Psoas muscle (tissue), 8 donors: ENCODE data around the gene TULP4. TPM values are rescaled to one million over a fixed set of nuclear protein-coding genes. Genes with fewer than 3 reads are reported as not detected.

Source experiments
- ATAC-seq, 4 donors: fragments of 200-7000 bp; cut with Tn5 transposase; one replicate each; pipeline ENCODE4 v1.9.1; 2020; ENCODE audit warnings: moderate library complexity in 3 of 4, mild to moderate bottlenecking in 2 of 4
- DNase-seq, 2 donors: peaks; one replicate each; pipeline ENCODE4 v3.0.0-alpha.2; 2020
- H3K27ac ChIP-seq: fragments of 200-600 bp; one replicate; pipeline ENCODE4 v1.8.0; 2022
- H3K27me3 ChIP-seq, 3 donors: fragments of 200-600 bp in 1 of 3; one replicate each; pipeline versions ENCODE4 v1.6.1 to v1.8.0; 2013 to 2022; ENCODE audit warnings: low read length in 2 of 3, mild to moderate bottlenecking in 2 of 3, moderate library complexity in 1 of 3; ENCODE audit not compliant: insufficient read depth in 3 of 3
- H3K36me3 ChIP-seq, 2 donors: fragments of 200-600 bp in 1 of 2; one replicate each; pipeline versions ENCODE4 v1.6.1 to v1.8.0; 2013 to 2022; ENCODE audit warnings: low read depth in 1 of 2, mild to moderate bottlenecking in 1 of 2, moderate library complexity in 1 of 2; ENCODE audit not compliant: insufficient read depth in 1 of 2
- H3K4me1 ChIP-seq: fragments of 200-600 bp; one replicate; pipeline ENCODE4 v1.8.0; 2022
- H3K4me3 ChIP-seq: fragments of 200-600 bp; one replicate; pipeline ENCODE4 v1.8.0; 2022; ENCODE audit warnings: mild to moderate bottlenecking
- H3K9me3 ChIP-seq: fragments of 200-600 bp; one replicate; pipeline ENCODE4 v1.8.0; 2022
- WGBS, 3 donors: extraction: QIAGEN DNeasy Blood & Tissue Kit; methylation state at CpG; one replicate each; pipeline versions ENCODE4 v1.1.6 to v1.1.7; 2013; 5-methylcytosine and 5-hydroxymethylcytosine counted together
- intact Hi-C, 2 donors: fragments of 100-400 bp; cut with DNase I; formaldehyde crosslinking; loops; one replicate each; pipeline versions ENCODE4 v1.11.0 to v1.14.2; 2022
- polyA plus RNA-seq, 3 donors: library from polyadenylated mRNA; stranded (reverse); fragments of 200-250 nt; gene quantifications; one replicate each; pipeline ENCODE4 v1.2.3, GENCODE V29; 2013
- total RNA-seq, 4 donors: library from RNA; stranded (reverse); fragmentation: NEBNext Ultra II Directional in 2 of 4; extraction: Animal tissue kit (Norgen Biotek cat#: 25700) in 2 of 4; gene quantifications; one replicate each; pipeline versions ENCODE4 v1.2.1 to v1.2.4, GENCODE V29; 2021 to 2023
- TF ChIP-seq, protein P1 (sequence below): fragments of 200-600 bp; IDR thresholded peaks from one replicate; pipeline ENCODE4 v1.8.0; 2022; ENCODE audit warnings: antibody characterized with exemption
- donor health status: healthy with polysubstance abuse.
- donor health status: DM: no; HTN: no; CAD: no; lungs with moderate emphysema.
- donor health status: Bipolar disorder and iron deficiency.
- donor health status: healthy.
- donor health status: DM: yes; HTN: yes; CAD: no.
- donor health status: DM: no; HTN: no; CAD: no.
- donor health status: DM: no; HTN: no; CAD: no.
- donor health status: DM: yes; HTN: yes; CAD: no.

Gene TULP4
- total and polyA plus RNA-seq, 7 donors = 2.2 to 103 (median 63.2) TPM

- DNase-seq (no peak), ATAC-seq (no peak)
- Histone ChIP-seq H3K4me3 (no peak overlapping the region), H3K4me1 (no peaks in the 10 kb centered on the region), H3K27ac (no peak overlapping the region), H3K27me3 (no peaks in the 10 kb centered on the region), H3K9me3 (no peaks in the 10 kb centered on the region), H3K36me3 (peaks cover 4 to 42% of the 10 kb centered on the region in 2 donors)
- intact Hi-C loops = loop anchor here in 1 of 2 donors (10.0 kb wide), 1 partner anchor 280 kb away; no protein-coding TSS in a partner anchor
- TF ChIP-seq, protein P1, sequence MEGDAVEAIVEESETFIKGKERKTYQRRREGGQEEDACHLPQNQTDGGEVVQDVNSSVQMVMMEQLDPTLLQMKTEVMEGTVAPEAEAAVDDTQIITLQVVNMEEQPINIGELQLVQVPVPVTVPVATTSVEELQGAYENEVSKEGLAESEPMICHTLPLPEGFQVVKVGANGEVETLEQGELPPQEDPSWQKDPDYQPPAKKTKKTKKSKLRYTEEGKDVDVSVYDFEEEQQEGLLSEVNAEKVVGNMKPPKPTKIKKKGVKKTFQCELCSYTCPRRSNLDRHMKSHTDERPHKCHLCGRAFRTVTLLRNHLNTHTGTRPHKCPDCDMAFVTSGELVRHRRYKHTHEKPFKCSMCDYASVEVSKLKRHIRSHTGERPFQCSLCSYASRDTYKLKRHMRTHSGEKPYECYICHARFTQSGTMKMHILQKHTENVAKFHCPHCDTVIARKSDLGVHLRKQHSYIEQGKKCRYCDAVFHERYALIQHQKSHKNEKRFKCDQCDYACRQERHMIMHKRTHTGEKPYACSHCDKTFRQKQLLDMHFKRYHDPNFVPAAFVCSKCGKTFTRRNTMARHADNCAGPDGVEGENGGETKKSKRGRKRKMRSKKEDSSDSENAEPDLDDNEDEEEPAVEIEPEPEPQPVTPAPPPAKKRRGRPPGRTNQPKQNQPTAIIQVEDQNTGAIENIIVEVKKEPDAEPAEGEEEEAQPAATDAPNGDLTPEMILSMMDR = no peak
- WGBS, 3 donors = 81 to 91% (median 85%) methylated on average over 13 of the region's 13 CpGs
These were observed 192.9 kb downstream of the TULP4 start for GRCh38 chr6:158505194-158505593.

DNA sequence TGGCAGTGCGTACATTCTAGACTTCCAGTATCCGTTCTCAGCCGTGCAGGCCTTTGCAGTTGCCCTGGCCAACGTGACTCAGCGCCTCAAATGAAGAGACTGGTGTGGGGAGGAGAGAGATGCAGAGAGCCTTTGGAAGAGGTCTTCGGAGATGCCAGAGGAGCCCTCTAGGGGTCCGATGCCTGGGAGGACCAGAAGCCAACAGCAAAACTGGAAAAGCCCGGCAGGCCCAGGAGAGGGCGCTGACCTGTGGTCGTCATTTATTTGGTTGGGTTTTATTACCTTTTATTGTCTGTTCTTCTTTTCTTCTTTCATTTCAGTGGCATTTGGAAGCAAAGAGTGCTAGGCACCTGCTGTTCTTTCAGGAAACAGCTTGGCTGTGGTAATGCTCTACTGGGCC lies 194.3 kb downstream of the TULP4 start:
- intact Hi-C loops = loop anchor here in 1 of 2 donors (10.0 kb wide), 1 partner anchor 282 kb away; no protein-coding TSS in a partner anchor
- WGBS, 3 donors = 75 to 79% (median 79%) methylated on average over 10 of the region's 10 CpGs
- no peaks in the 10 kb centered on the region for H3K4me1 ChIP-seq
- no peaks in the 10 kb centered on the region for H3K9me3 ChIP-seq
- H3K36me3 ChIP-seq = peaks cover 4 to 29% of the 10 kb centered on the region in 2 donors
- no peaks in the 10 kb centered on the region for H3K27me3 ChIP-seq
- no peak for DNase-seq
- TF ChIP-seq, protein P1 = no peak
- H3K27ac ChIP-seq = no peak overlapping the region
- no peak overlapping the region for H3K4me3 ChIP-seq
- ATAC-seq = no peak

- Histone ChIP-seq H3K36me3 (peaks cover 4 to 25% of the 10 kb centered on the region in 2 donors), H3K4me1 (no peaks in the 10 kb centered on the region), H3K27me3 (no peaks in the 10 kb centered on the region), H3K4me3 (no peak overlapping the region), H3K27ac (no peak overlapping the region), H3K9me3 (no peaks in the 10 kb centered on the region)
- TF ChIP-seq, protein P1 = no peak
- 85 to 93% (median 88%) methylated on average over 7 of the region's 7 CpGs for WGBS, 3 donors
- DNase-seq = no peak
- intact Hi-C loops = loop anchor here in 1 of 2 donors (10.0 kb wide), 1 partner anchor 282 kb away; no protein-coding TSS in a partner anchor
- no peak for ATAC-seq
These were observed 194.9 kb downstream of the TULP4 start for GRCh38 chr6:158507174-158507573.

GRCh38 chr6:158508450-158508849 lies 196.2 kb downstream of the TULP4 start:
- TF ChIP-seq, protein P1 = no peak
- no peak overlapping the region for H3K27ac ChIP-seq
- intact Hi-C loops = loop anchor here in 1 of 2 donors (10.0 kb wide), 1 partner anchor 284 kb away; no protein-coding TSS in a partner anchor
- H3K4me3 ChIP-seq = no peak overlapping the region
- no peaks in the 10 kb centered on the region for H3K27me3 ChIP-seq
- no peaks in the 10 kb centered on the region for H3K4me1 ChIP-seq
- no peaks in the 10 kb centered on the region for H3K9me3 ChIP-seq
- DNase-seq (no peak), ATAC-seq (no peak)
- WGBS, 3 donors = 91 to 92% (median 92%) methylated on average over 5 of the region's 5 CpGs
- H3K36me3 ChIP-seq = peaks cover 4 to 17% of the 10 kb centered on the region in 2 donors

DNA sequence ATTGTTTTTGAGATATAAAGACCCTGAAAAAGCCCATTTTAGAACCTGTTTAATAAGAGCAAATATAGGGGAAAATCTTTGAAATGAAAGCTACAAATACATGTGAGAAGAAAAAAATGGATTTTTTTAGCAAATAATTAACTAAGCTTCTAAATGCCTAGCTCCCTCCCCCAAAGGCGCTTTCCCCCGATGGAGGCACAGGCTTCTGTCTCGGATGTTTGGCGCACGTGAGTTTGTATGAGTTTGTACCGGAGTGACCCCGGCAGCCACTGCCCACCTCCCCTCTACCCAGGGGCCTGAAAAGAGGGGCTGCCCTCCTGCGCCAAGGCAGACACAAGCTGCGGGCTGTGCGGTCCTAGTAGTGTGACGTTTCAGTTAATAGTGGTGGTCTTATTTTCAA lies 197.2 kb downstream of the TULP4 start:
- WGBS, 3 donors = 95 to 97% (median 96%) methylated on average over 11 of the region's 11 CpGs

More for the DNA sequence above, 197.2 kb downstream of the TULP4 start:
- TF ChIP-seq, protein P1 = no peak
- H3K4me1 ChIP-seq = no peaks in the 10 kb centered on the region
- DNase-seq = no peak
- H3K27me3 ChIP-seq = no peaks in the 10 kb centered on the region
- no peaks in the 10 kb centered on the region for H3K9me3 ChIP-seq
- H3K27ac ChIP-seq = no peak overlapping the region
- peaks cover 4 to 17% of the 10 kb centered on the region in 2 donors for H3K36me3 ChIP-seq
- intact Hi-C loops = loop anchor here in 1 of 2 donors (10.0 kb wide), 1 partner anchor 285 kb away; no protein-coding TSS in a partner anchor
- no peak for ATAC-seq
- no peak overlapping the region for H3K4me3 ChIP-seq
